ENCODE measurements around the gene TTC12.

TTC12 gene

GRCh38 chr11:113405724-113406478 is 91.5 kb downstream of the TTC12 start:
- no peak for TF ChIP-seq TCF12 (IDR thresholded peaks at IDR 0.05; ENCODE audit: low read depth)
- no peak for TF ChIP-seq FOXM1 (IDR thresholded peaks at IDR 0.05; ENCODE audit: borderline replicate concordance, low read depth)
- TF ChIP-seq CREB1 (IDR thresholded peaks at IDR 0.05; ENCODE audit: low read depth), result no peak
- TF ChIP-seq ZBTB7A (IDR thresholded peaks at IDR 0.05; ENCODE audit: low read depth), result no peak
- no peak for TF ChIP-seq RAD21 (IDR thresholded peaks at IDR 0.05; ENCODE audit: low read depth)
- TF ChIP-seq YY1 (IDR thresholded peaks at IDR 0.05; ENCODE audit: low read depth), result no peak
- no peak for TF ChIP-seq EGR1 (IDR thresholded peaks at IDR 0.05)
- TF ChIP-seq, protein P1, sequence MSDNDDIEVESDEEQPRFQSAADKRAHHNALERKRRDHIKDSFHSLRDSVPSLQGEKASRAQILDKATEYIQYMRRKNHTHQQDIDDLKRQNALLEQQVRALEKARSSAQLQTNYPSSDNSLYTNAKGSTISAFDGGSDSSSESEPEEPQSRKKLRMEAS (IDR thresholded peaks at IDR 0.05), result no peak
- no peak for TF ChIP-seq TAF1 (IDR thresholded peaks at IDR 0.05; ENCODE audit: low read depth)
- no peak for TF ChIP-seq NFIC (IDR thresholded peaks at IDR 0.05)
- TF ChIP-seq REST (IDR thresholded peaks at IDR 0.05; ENCODE audit: low read depth), result no peak

- TF ChIP-seq CEBPB (IDR thresholded peaks at IDR 0.05) (no peak), TAF1 (IDR thresholded peaks at IDR 0.05; ENCODE audit: low read depth) (no peak), REST (IDR thresholded peaks at IDR 0.05; ENCODE audit: low read depth) (no peak), FOXM1 (IDR thresholded peaks at IDR 0.05; ENCODE audit: borderline replicate concordance, low read depth) (no peak), YY1 (IDR thresholded peaks at IDR 0.05; ENCODE audit: low read depth) (no peak), TEAD4 (IDR thresholded peaks at IDR 0.05) (no peak), EGR1 (IDR thresholded peaks at IDR 0.05) (no peak), NFIC (IDR thresholded peaks at IDR 0.05) (no peak), CREB1 (IDR thresholded peaks at IDR 0.05; ENCODE audit: low read depth) (no peak)
- TF ChIP-seq, protein P1 (IDR thresholded peaks at IDR 0.05), result no peak
Observed at GRCh38 chr11:113407163-113407562, 92.8 kb downstream of the TTC12 start.

- TF ChIP-seq YY1 (IDR thresholded peaks at IDR 0.05; ENCODE audit: low read depth) (no peak), RAD21 (IDR thresholded peaks at IDR 0.05; ENCODE audit: low read depth) (no peak), ZBTB7A (IDR thresholded peaks at IDR 0.05; ENCODE audit: low read depth) (no peak), CREB1 (IDR thresholded peaks at IDR 0.05; ENCODE audit: low read depth) (no peak), USF1 (IDR thresholded peaks at IDR 0.05) (no peak), REST (IDR thresholded peaks at IDR 0.05; ENCODE audit: low read depth) (no peak)
- TF ChIP-seq, protein P1 (IDR thresholded peaks at IDR 0.05), result no peak
Observed at GRCh38 chr11:113408206-113408605, 93.8 kb downstream of the TTC12 start.

GRCh38 chr11:113408887-113409286 is 94.5 kb downstream of the TTC12 start:
- TF ChIP-seq TAF1 (IDR thresholded peaks at IDR 0.05; ENCODE audit: low read depth) (no peak), TCF12 (IDR thresholded peaks at IDR 0.05; ENCODE audit: low read depth) (no peak), REST (IDR thresholded peaks at IDR 0.05; ENCODE audit: low read depth) (no peak), CREB1 (IDR thresholded peaks at IDR 0.05; ENCODE audit: low read depth) (no peak), ZBTB7A (IDR thresholded peaks at IDR 0.05; ENCODE audit: low read depth) (no peak), TEAD4 (IDR thresholded peaks at IDR 0.05) (no peak), USF1 (IDR thresholded peaks at IDR 0.05) (no peak), YY1 (IDR thresholded peaks at IDR 0.05; ENCODE audit: low read depth) (no peak), NFIC (IDR thresholded peaks at IDR 0.05) (no peak), EGR1 (IDR thresholded peaks at IDR 0.05) (no peak), CEBPB (IDR thresholded peaks at IDR 0.05) (no peak), EP300 (IDR thresholded peaks at IDR 0.05; ENCODE audit: borderline replicate concordance) (no peak), FOXM1 (IDR thresholded peaks at IDR 0.05; ENCODE audit: borderline replicate concordance, low read depth) (no peak), RAD21 (IDR thresholded peaks at IDR 0.05; ENCODE audit: low read depth) (no peak)
- TF ChIP-seq, protein P1 (IDR thresholded peaks at IDR 0.05), result no peak

Measured in Ishikawa (cell line).